Ishikawa (cell line): ENCODE measurements around the gene ALKBH5.
A peak's percentile ranks its signal among the peaks of the same experiment; 100 is the strongest.

Experiments used
- CEBPB ChIP-seq: IDR thresholded peaks from 2 replicates; pipeline ENCODE4 v1.6.1; 2012
- CREB1 ChIP-seq: IDR thresholded peaks from 2 replicates; pipeline ENCODE4 v1.6.1; 2012; ENCODE audit warnings: low read depth
- EGR1 ChIP-seq: IDR thresholded peaks from 2 replicates; pipeline ENCODE4 v1.6.1; 2012
- EP300 ChIP-seq: IDR thresholded peaks from 2 replicates; pipeline ENCODE4 v1.6.1; 2012; ENCODE audit warnings: borderline replicate concordance
- FOXM1 ChIP-seq: IDR thresholded peaks from 2 replicates; pipeline ENCODE4 v1.6.1; 2012; ENCODE audit warnings: low read depth, borderline replicate concordance
- MAX ChIP-seq: IDR thresholded peaks from 2 replicates; pipeline ENCODE4 v1.6.1; 2012
- NFIC ChIP-seq: IDR thresholded peaks from 2 replicates; pipeline ENCODE4 v1.6.1; 2012
- RAD21 ChIP-seq: IDR thresholded peaks from 2 replicates; pipeline ENCODE4 v1.6.1; 2012; ENCODE audit warnings: low read depth
- REST ChIP-seq: IDR thresholded peaks from 2 replicates; pipeline ENCODE4 v1.6.1; 2012; ENCODE audit warnings: low read depth, mild to moderate bottlenecking
- TAF1 ChIP-seq: IDR thresholded peaks from 2 replicates; pipeline ENCODE4 v1.6.1; 2012; ENCODE audit warnings: low read depth, mild to moderate bottlenecking
- TEAD4 ChIP-seq: IDR thresholded peaks from 2 replicates; pipeline ENCODE4 v1.6.1; 2012
- USF1 ChIP-seq: IDR thresholded peaks from 2 replicates; pipeline ENCODE4 v1.6.1; 2012
- YY1 ChIP-seq: IDR thresholded peaks from 2 replicates; pipeline ENCODE4 v1.6.1; 2012; ENCODE audit warnings: low read depth
- ZBTB7A ChIP-seq: IDR thresholded peaks from 2 replicates; pipeline ENCODE4 v1.6.1; 2012; ENCODE audit warnings: low read depth

Gene ALKBH5

GRCh38 chr17:18195246-18195645 is 11.6 kb downstream of the ALKBH5 start:
- TF ChIP-seq TEAD4 (no peak), REST (no peak), ZBTB7A (no peak), YY1 (no peak), CREB1 (no peak), RAD21 (no peak), EP300 (no peak), NFIC (no peak)

- TF ChIP-seq YY1 (no peak), CEBPB (no peak), USF1 (no peak), FOXM1 (no peak), REST (no peak), TEAD4 (no peak), EP300 (no peak), ZBTB7A (no peak)
Observed at GRCh38 chr17:18197535-18198194, 14.0 kb downstream of the ALKBH5 start.

GRCh38 chr17:18198530-18198929 is 14.9 kb downstream of the ALKBH5 start:
- TF ChIP-seq EGR1: no peak
- TF ChIP-seq REST: no peak
- TF ChIP-seq RAD21: no peak
- TF ChIP-seq FOXM1: no peak
- TF ChIP-seq TAF1: no peak
- no peak for TF ChIP-seq CREB1
- TF ChIP-seq ZBTB7A: no peak
- no peak for TF ChIP-seq CEBPB

GRCh38 chr17:18201108-18201507 is 17.5 kb downstream of the ALKBH5 start:
- TF ChIP-seq MAX: no peak

GRCh38 chr17:18203308-18203707 is 19.7 kb downstream of the ALKBH5 start:
- TF ChIP-seq TAF1: no peak
- peak; percentile 58 for TF ChIP-seq USF1

- TF ChIP-seq CREB1 (no peak), CEBPB (no peak), YY1 (no peak), TAF1 (no peak)
Observed at GRCh38 chr17:18205861-18206260, 22.2 kb downstream of the ALKBH5 start.
